ENCODE measurements around the gene PRKCE. TPM values are rescaled to one million over a fixed set of nuclear protein-coding genes. Genes with fewer than 3 reads are reported as not detected.

Gene PRKCE
- total and polyA plus RNA-seq, 2 of the 8 experiments (the other 6 are each of a cell fraction or from before 2014, with no cell fraction given) = 0.54 to 2.1 TPM

DNA sequence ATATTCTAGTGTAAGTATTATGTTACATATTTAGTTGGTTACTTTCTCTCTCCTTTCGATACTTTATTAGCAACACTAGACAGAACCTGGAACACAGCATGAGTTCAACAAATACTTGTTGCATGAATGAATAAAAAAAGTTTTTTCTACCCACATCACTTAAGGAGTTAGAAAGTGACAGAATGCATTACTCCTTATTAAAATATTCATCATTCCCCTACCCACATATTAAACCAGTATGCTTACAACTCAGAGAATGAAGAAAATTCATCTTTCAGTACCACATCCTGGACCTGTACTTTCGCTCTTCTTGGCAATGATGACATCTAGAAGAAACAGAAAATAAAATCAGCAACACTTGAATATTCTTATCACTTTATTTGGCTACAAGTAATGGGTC is 46.4 kb upstream of the PRKCE start:
- Histone ChIP-seq H2BK20ac (ENCODE audit: low read length) (no peak overlapping the region), H3K27me3 (replicated peaks in 1 of 4; ENCODE audit: control insufficient read depth in 3 of 4, extremely low read depth in 1 of 4, insufficient read depth in 3 of 4, low read length in 3 of 4) (no peaks in the 10 kb centered on the region), H2AFZ (ENCODE audit: low read length) (no peak overlapping the region), H3K18ac (ENCODE audit: extremely low read depth, low read length) (no peak overlapping the region), H3K4me3 (ENCODE audit: extremely low read depth in 1 of 4, insufficient read depth in 2 of 4, low read depth in 3 of 4, low read length in 4 of 4) (no peak overlapping the region), H3K79me1 (ENCODE audit: low read depth, low read length) (no peaks in the 10 kb centered on the region; the same call in 1 of the 2 replicates), H3K4me2 (ENCODE audit: insufficient read depth in 1 of 2, low read depth in 2 of 2, low read length in 2 of 2) (no peak overlapping the region), H2BK15ac (ENCODE audit: low read length) (no peak overlapping the region), H3K9me3 (ENCODE audit: insufficient read depth in 2 of 2, low read depth in 1 of 2, low read length in 1 of 2) (no peaks in the 10 kb centered on the region), H3K23ac (ENCODE audit: insufficient read length) (no peak overlapping the region), H2BK12ac (ENCODE audit: low read depth, low read length) (no peak overlapping the region), H3K23me2 (ENCODE audit: low read depth, low read length) (no peaks in the 10 kb centered on the region), H3K36me3 (ENCODE audit: control insufficient read depth in 2 of 4, insufficient read depth in 4 of 4, low read length in 3 of 4) (peaks cover 2 to 23% (median 18%) of the 10 kb centered on the region in 4 experiments; a peak in 7 of 8 replicates), H3K4me1 (replicated peaks in 1 of 4; ENCODE audit: control insufficient read depth in 3 of 4, insufficient read depth in 4 of 4, low read length in 3 of 4) (peaks cover 0 to 3% (median 0%) of the 10 kb centered on the region in 4 experiments; a peak in 1 of 7 replicates), H3K14ac (ENCODE audit: insufficient read length) (no peak overlapping the region), H2AK5ac (ENCODE audit: low read depth, low read length) (no peak overlapping the region), H4K20me1 (replicated peaks in 1 of 2; ENCODE audit: control insufficient read depth in 1 of 2, insufficient read depth in 2 of 2, low read length in 2 of 2) (peaks cover 0 to 2% of the 10 kb centered on the region in 2 experiments), H3K56ac (replicated peaks; ENCODE audit: insufficient read length, low read depth, low read length) (no peak overlapping the region), H4K8ac (ENCODE audit: extremely low read depth, insufficient read depth, low read length) (no peak overlapping the region), H3K79me2 (ENCODE audit: control insufficient read depth in 1 of 2, insufficient read depth in 2 of 2, low read length in 2 of 2) (peaks cover 0 to 40% of the 10 kb centered on the region in 2 experiments; a peak in 2 of 4 replicates), H3K4ac (replicated peaks; ENCODE audit: insufficient read length, low read depth, low read length) (no peak overlapping the region), H2BK5ac (ENCODE audit: low read depth, low read length) (no peak overlapping the region), H4K91ac (replicated peaks; ENCODE audit: insufficient read length, low read length) (no peak overlapping the region), H4K5ac (ENCODE audit: insufficient read length, low read depth, low read length) (no peak overlapping the region), H3K9ac (replicated peaks in 1 of 4; ENCODE audit: extremely low read depth in 1 of 4, low read depth in 3 of 4, low read length in 3 of 4) (no peak overlapping the region), H3K27ac (ENCODE audit: low read depth, low read length) (no peak overlapping the region), H2BK120ac (replicated peaks; ENCODE audit: low read depth, low read length) (no peak overlapping the region)
- DNase-seq (ENCODE audit: low read depth in 1 of 2, low spot score in 2 of 2) = no peak
- 87% methylated on average over 2 of the region's 2 CpGs; no CpG with 5 or more reads in 1 of the 2 experiments for whole genome bisulfite sequencing, 2 experiments (ENCODE audit: extremely low coverage in 1 of 2, insufficient coverage in 1 of 2, insufficient read length in 1 of 2, insufficient replicate concordance in 2 of 2, low coverage in 1 of 2, low lambda C conversion rate in 2 of 2, missing lambda C conversion rate in 1 of 2)
- no peak for FAIRE-seq
- ChIA-PET CTCF (ENCODE audit: partially characterized antibody) (interaction anchor here (0.7 kb wide), 1 partner anchor 1664 kb away, joined by 3 read pairs; no protein-coding TSS in a partner anchor), POLR2A (ENCODE audit: partially characterized antibody) (no interaction called here)
- no peak for TF ChIP-seq POLR2AphosphoS5 (IDR thresholded peaks at IDR 0.05; ENCODE audit: low read depth, low read length)
- no peak for TF ChIP-seq JUND (IDR thresholded peaks at IDR 0.05; ENCODE audit: low read length)
- no peak for TF ChIP-seq CBX5 (IDR thresholded peaks at IDR 0.05; ENCODE audit: low read depth, low read length)
- TF ChIP-seq SRF (IDR thresholded peaks at IDR 0.05; ENCODE audit: low read depth, low read length) = no peak
- TF ChIP-seq SP2 (IDR thresholded peaks at IDR 0.05; ENCODE audit: low read length) = no peak
- no peak for TF ChIP-seq EZH2 (IDR thresholded peaks at IDR 0.05; ENCODE audit: low read depth, low read length, severe bottlenecking)
- TF ChIP-seq, protein P1, sequence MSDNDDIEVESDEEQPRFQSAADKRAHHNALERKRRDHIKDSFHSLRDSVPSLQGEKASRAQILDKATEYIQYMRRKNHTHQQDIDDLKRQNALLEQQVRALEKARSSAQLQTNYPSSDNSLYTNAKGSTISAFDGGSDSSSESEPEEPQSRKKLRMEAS (IDR thresholded peaks at IDR 0.05) = no peak
- TF ChIP-seq CBX8 (IDR thresholded peaks at IDR 0.05; ENCODE audit: borderline replicate concordance, low read depth, low read length) = no peak
- TF ChIP-seq, protein P2, sequence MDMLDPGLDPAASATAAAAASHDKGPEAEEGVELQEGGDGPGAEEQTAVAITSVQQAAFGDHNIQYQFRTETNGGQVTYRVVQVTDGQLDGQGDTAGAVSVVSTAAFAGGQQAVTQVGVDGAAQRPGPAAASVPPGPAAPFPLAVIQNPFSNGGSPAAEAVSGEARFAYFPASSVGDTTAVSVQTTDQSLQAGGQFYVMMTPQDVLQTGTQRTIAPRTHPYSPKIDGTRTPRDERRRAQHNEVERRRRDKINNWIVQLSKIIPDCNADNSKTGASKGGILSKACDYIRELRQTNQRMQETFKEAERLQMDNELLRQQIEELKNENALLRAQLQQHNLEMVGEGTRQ (IDR thresholded peaks at IDR 0.05; ENCODE audit: low read length) = no peak
- no peak for TF ChIP-seq CHD1 (IDR thresholded peaks at IDR 0.05; ENCODE audit: low read depth, low read length)
- TF ChIP-seq, protein P3, sequence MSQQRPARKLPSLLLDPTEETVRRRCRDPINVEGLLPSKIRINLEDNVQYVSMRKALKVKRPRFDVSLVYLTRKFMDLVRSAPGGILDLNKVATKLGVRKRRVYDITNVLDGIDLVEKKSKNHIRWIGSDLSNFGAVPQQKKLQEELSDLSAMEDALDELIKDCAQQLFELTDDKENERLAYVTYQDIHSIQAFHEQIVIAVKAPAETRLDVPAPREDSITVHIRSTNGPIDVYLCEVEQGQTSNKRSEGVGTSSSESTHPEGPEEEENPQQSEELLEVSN (IDR thresholded peaks at IDR 0.05) = no peak
- TF ChIP-seq TBP (IDR thresholded peaks at IDR 0.05; ENCODE audit: low read depth, low read length) = no peak
- no peak for TF ChIP-seq TAF1 (IDR thresholded peaks at IDR 0.05; ENCODE audit: low read depth, low read length)
